WI38 (cell line): ENCODE results near the gene TRIM4.
"Not testable (repeated sequence)": the region's sequence is repeated elsewhere in the genome, so short reads cannot be mapped to it uniquely, and the experiment has no call there.

Source experiments
- H3K4me3 ChIP-seq: 2 replicates; pipeline ENCODE4 v1.5.1; 2011; ENCODE audit warnings: low read depth, mild to moderate bottlenecking, control low read depth, low read length
- CTCF ChIP-seq: IDR thresholded peaks from 2 replicates; pipeline ENCODE4 v1.5.1; 2012; ENCODE audit warnings: low read depth, mild to moderate bottlenecking, control low read depth, low read length

Gene TRIM4

GRCh38 chr7:99944497-99945070 is 25.3 kb upstream of the TRIM4 start:
- H3K4me3 ChIP-seq: no peak overlapping the region

DNA sequence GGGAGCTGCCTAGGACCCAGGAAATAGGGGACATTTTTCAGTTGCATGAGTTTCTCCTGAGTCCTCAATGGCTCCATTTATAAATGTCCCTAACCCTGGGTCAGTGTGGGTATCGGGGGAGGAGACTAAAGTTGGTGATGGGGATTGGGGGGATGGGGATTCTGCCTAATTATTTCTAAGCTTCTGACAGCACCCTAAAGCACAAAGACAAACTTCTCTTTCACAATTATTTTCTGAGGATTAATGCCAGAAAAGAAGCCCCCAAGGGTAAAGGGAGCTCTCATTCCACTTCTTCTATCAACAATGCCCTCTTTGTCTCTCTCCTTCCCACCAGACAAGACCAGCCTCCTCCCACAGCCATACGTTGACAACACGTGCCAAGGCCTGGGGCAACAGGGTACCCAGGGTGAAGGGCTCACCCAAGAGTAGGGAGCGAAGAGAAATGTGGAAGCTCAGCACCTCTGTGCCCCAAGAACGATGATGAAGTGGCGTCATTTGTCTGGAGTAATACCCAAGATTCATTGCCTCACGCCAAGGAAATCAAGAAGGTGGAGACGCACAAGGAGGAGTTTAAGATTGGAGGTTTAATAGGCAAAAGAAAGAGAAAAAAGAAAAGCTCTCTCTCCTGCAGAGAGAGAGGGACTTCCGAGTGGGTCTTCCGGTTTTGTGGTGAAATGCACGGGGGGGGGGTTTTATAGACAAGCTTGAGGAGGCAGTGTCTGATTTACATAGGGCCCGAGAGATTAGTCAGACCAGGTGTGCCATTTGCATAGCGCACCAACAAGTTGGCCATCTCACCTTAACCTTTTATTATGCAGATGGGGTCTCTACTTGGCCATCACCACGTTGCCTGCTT is 24.5 kb upstream of the TRIM4 start:
- TF ChIP-seq CTCF: no peak
- H3K4me3 ChIP-seq: no peak overlapping the region

More at GRCh38 chr7:99944497-99945070, 25.3 kb upstream of the TRIM4 start:
- no peak for TF ChIP-seq CTCF

GRCh38 chr7:99938296-99938695 is 19.0 kb upstream of the TRIM4 start:
- TF ChIP-seq CTCF: no peak
- no peak overlapping the region for H3K4me3 ChIP-seq

DNA sequence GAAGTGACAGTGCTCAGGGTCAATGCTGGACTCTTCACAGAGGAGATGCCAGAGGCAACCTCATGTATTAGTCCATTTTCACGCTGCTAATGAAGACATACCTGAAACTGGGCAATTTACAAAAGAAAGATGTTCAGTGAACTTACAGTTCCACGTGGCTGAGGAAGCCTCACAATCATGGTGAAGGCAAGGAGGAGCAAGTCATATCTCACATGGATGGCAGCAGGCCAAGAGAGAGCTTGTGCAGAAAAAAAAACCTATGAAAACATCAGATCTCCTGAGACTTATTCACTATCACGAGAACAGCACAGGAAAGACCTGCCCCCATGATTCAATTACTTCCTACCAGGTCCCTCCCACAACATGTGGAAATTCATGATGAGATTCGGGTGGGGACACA is 15.7 kb upstream of the TRIM4 start:
- not testable (repeated sequence) for H3K4me3 ChIP-seq

GRCh38 chr7:99930376-99930775 is 11.0 kb upstream of the TRIM4 start:
- no peak for TF ChIP-seq CTCF
- H3K4me3 ChIP-seq: no peak overlapping the region

DNA sequence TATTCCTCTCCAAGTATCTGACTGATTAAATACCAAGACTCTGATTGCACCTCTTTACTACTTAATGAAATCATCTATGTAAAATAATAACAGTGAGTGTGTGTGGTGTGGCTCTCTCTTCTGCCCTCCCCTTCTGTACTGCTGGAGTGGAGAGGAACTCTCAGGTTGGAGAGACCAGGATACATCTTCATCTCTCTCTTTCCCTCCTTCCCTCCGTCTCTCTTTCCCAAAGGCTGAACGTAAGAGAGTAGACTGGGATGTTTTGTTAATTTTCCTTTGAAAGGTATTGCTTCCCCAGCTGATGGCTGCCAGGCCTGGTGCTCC is 10.4 kb upstream of the TRIM4 start:
- peak overlapping the region; percentile 35 for H3K4me3 ChIP-seq

DNA sequence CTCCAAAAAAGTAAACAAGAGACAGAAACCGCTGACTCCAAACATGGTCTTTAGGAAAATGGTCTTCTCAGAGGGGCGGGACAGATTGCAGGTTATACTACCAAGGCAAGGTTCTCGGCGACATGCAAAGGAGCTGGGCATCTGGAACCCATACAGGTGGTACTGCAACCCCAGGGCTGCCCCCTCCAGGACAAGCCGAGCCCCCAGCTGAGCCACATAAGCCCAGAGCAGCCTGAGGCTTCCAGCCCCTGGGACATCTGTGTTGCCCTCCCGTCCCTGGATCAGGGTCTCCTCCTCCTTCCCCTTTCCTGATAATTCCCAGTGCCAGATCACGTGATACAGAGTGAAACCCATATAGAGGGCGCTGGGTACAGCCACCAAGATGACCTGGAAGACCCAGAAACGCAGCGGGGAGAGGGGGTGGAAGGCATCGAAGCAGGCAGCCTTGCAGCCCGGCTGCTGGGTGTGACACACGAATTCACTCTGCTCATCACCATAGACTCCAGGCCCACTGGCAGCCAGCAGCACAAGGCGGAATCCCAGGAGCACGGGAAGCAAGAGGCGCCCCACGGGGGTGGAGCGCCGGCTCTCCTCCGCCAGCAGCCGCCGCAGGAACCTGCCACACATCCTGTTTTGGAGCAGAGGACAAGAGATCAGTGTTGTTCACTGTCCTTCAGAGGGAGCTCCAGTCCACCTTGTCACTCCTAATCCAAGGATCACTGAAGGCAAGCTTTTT is 9.8 kb upstream of the TRIM4 start, which contains the start of gene GJC3:
Gene GJC3 (minus strand): TSS at position 627 of the 736 bp plus-strand sequence. CDS start 0 bp downstream, at position 627.
- TF ChIP-seq CTCF: no peak
- peak within 1 kb of the TSS; percentile 35 for H3K4me3 ChIP-seq

More for the DNA sequence above, 10.4 kb upstream of the TRIM4 start:
- TF ChIP-seq CTCF: no peak
